Neural cell (in vitro differentiated cells): Measurements from ENCODE around the gene LDLR. TPM values are rescaled to one million over a fixed set of nuclear protein-coding genes. Genes with fewer than 3 reads are reported as not detected.

Experiments used
- H2AFZ ChIP-seq: fragments of 200-600, 300-800 bp; sonication (generic), shearing (Covaris generic); 2 replicates; pipeline ENCODE4 v1.6.0; 2014; ENCODE audit warnings: low read depth, mild to moderate bottlenecking, antibody characterized with exemption, low read length, moderate library complexity
- H3F3A ChIP-seq: fragments of 200-600 bp; shearing (Covaris generic); 2 replicates; pipeline ENCODE4 v1.6.1; 2016; ENCODE audit warnings: mild to moderate bottlenecking, moderate library complexity, mixed read lengths, antibody characterized with exemption, low read length; ENCODE audit not compliant: insufficient read depth, poor library complexity, severe bottlenecking
- H3K27ac ChIP-seq: fragments of 200-600, 300-800 bp; sonication (generic), shearing (Covaris generic); 2 replicates; pipeline ENCODE4 v1.5.1; 2014; ENCODE audit warnings: mild to moderate bottlenecking, low read length, moderate library complexity
- H3K27me3 ChIP-seq: fragments of 300-800, 200-600 bp; sonication (generic), shearing (Covaris generic); 2 replicates; pipeline ENCODE4 v1.6.0; 2014; ENCODE audit warnings: mild to moderate bottlenecking, low read depth, low read length, moderate library complexity; ENCODE audit not compliant: insufficient read depth
- H3K36me3 ChIP-seq: fragments of 300-800, 200-600 bp; sonication (generic), shearing (Covaris generic); 2 replicates; pipeline ENCODE4 v1.5.1; 2014; ENCODE audit warnings: mild to moderate bottlenecking, antibody characterized with exemption, low read length, moderate library complexity; ENCODE audit not compliant: insufficient read depth
- H3K4me2 ChIP-seq: fragments of 300-800, 200-600 bp; sonication (generic), shearing (Covaris generic); 2 replicates; pipeline ENCODE4 v1.6.0; 2014; ENCODE audit warnings: mild to moderate bottlenecking, low read length
- H3K4me3 ChIP-seq: fragments of 300-800, 200-600 bp; sonication (generic), shearing (Covaris generic); 2 replicates; pipeline ENCODE4 v1.5.1; 2014; ENCODE audit warnings: mild to moderate bottlenecking, low read length, moderate library complexity
- H3K79me2 ChIP-seq: fragments of 200-600 bp; shearing (Covaris generic); replicated peaks from 2 replicates; pipeline ENCODE4 v1.6.0; 2014; ENCODE audit warnings: mild to moderate bottlenecking, low read length, moderate library complexity; ENCODE audit not compliant: insufficient read depth
- H3K9ac ChIP-seq: fragments of 300-800, 200-600 bp; sonication (generic), shearing (Covaris generic); 2 replicates; pipeline ENCODE4 v1.6.1; 2016; ENCODE audit warnings: mild to moderate bottlenecking, low read length, mixed read lengths
- H3K9me2 ChIP-seq: fragments of 200-600 bp; shearing (Covaris generic); 2 replicates; pipeline ENCODE4 v1.6.1; 2016; ENCODE audit warnings: mild to moderate bottlenecking, low read length, mixed read lengths; ENCODE audit not compliant: insufficient read depth
- H3K9me3 ChIP-seq: fragments of 200-600, 300-800 bp; sonication (generic), shearing (Covaris generic); 2 replicates; pipeline ENCODE4 v1.6.1; 2016; ENCODE audit warnings: mild to moderate bottlenecking, mixed run types, low read length, moderate library complexity, mixed read lengths
- H4K20me1 ChIP-seq: fragments of 200-600 bp; shearing (Covaris generic); 2 replicates; pipeline ENCODE4 v1.6.1; 2016; ENCODE audit warnings: mild to moderate bottlenecking, mixed run types; ENCODE audit not compliant: insufficient read depth
- CTCF ChIP-seq: fragments of 450-650 bp; IDR thresholded peaks from 2 replicates; pipeline ENCODE4 v1.5.1; 2014; ENCODE audit warnings: antibody characterized with exemption, mild to moderate bottlenecking, moderate library complexity; ENCODE audit not compliant: poor library complexity, severe bottlenecking
- EP300 ChIP-seq: fragments of 450-650 bp; conservative IDR thresholded peaks from 2 replicates; pipeline ENCODE4 v1.6.1; 2014; ENCODE audit warnings: antibody characterized with exemption, mild to moderate bottlenecking, moderate library complexity; ENCODE audit not compliant: poor library complexity, severe bottlenecking
- EZH2 ChIP-seq: fragments of 200-600, 300-800 bp; shearing (Covaris generic), sonication (generic); IDR thresholded peaks from 2 replicates; pipeline ENCODE4 v1.6.1; 2014; ENCODE audit warnings: antibody characterized with exemption, low read length, borderline replicate concordance, mild to moderate bottlenecking; ENCODE audit not compliant: insufficient read depth, poor library complexity, severe bottlenecking
- MXI1 ChIP-seq: fragments of 450-650 bp; conservative IDR thresholded peaks from 2 replicates; pipeline ENCODE4 v1.6.1; 2014; ENCODE audit warnings: antibody characterized with exemption, mild to moderate bottlenecking; ENCODE audit not compliant: poor library complexity, severe bottlenecking
- POLR2AphosphoS5 ChIP-seq: IDR thresholded peaks from 2 replicates; pipeline ENCODE4 v1.6.1; 2012
- RAD21 ChIP-seq: fragments of 450-650 bp; conservative IDR thresholded peaks from 2 replicates; pipeline ENCODE4 v1.6.1; 2014; ENCODE audit warnings: antibody characterized with exemption, mild to moderate bottlenecking, moderate library complexity
- REST ChIP-seq: IDR thresholded peaks from 2 replicates; pipeline ENCODE4 v1.6.1; 2012; ENCODE audit warnings: borderline replicate concordance
- SMC3 ChIP-seq: fragments of 450-650 bp; conservative IDR thresholded peaks from 2 replicates; pipeline ENCODE4 v1.6.1; 2014; ENCODE audit warnings: antibody characterized with exemption, mild to moderate bottlenecking, moderate library complexity; ENCODE audit not compliant: poor library complexity
- TAF1 ChIP-seq: IDR thresholded peaks from 2 replicates; pipeline ENCODE4 v1.6.1; 2012; ENCODE audit warnings: low read depth
- polyA plus RNA-seq: library from polyadenylated mRNA; depleted of rRNA; stranded (reverse); fragments of >200 nt; gene quantifications from 2 replicates; pipeline ENCODE4 v1.2.3, GENCODE V29; 2014

LDLR gene
- polyA plus RNA-seq, 1 donor from 2014 or later = 23.2 TPM

GRCh38 chr19:11063434-11063833, 25.8 kb upstream of the LDLR start:
- Histone ChIP-seq H3K79me2 (no peaks in the 10 kb centered on the region), H3K27ac (no peak overlapping the region), H2AFZ (no peak overlapping the region), H3K4me3 (no peak overlapping the region), H3K9ac (no peak overlapping the region), H3K9me2 (no peaks in the 10 kb centered on the region), H3K4me2 (no peak overlapping the region), H4K20me1 (no peaks in the 10 kb centered on the region), H3K27me3 (no peaks in the 10 kb centered on the region), H3F3A (no peaks in the 10 kb centered on the region), H3K9me3 (no peaks in the 10 kb centered on the region), H3K36me3 (peaks cover 13% of the 10 kb centered on the region)
- TF ChIP-seq REST (no peak), MXI1 (no peak), EZH2 (no peak), CTCF (no peak), TAF1 (no peak), RAD21 (no peak), POLR2AphosphoS5 (no peak)

GRCh38 chr19:11064831-11065303, 24.4 kb upstream of the LDLR start:
- no peaks in the 10 kb centered on the region for H3K9me3 ChIP-seq
- no peak overlapping the region for H3K4me3 ChIP-seq
- no peak overlapping the region for H3K27ac ChIP-seq
- H3K9me2 ChIP-seq = no peaks in the 10 kb centered on the region
- no peak overlapping the region for H2AFZ ChIP-seq
- H3K9ac ChIP-seq = no peak overlapping the region
- no peak overlapping the region for H3K4me2 ChIP-seq
- H3K36me3 ChIP-seq = peaks cover 13% of the 10 kb centered on the region
- H4K20me1 ChIP-seq = no peaks in the 10 kb centered on the region
- H3K79me2 ChIP-seq = no peaks in the 10 kb centered on the region
- H3K27me3 ChIP-seq = no peaks in the 10 kb centered on the region
- TF ChIP-seq EP300 (no peak), CTCF (no peak), RAD21 (no peak), POLR2AphosphoS5 (no peak), SMC3 (no peak), TAF1 (no peak), REST (no peak), EZH2 (no peak), MXI1 (no peak)
- H3F3A ChIP-seq = no peaks in the 10 kb centered on the region
